ENCODE measurements around the gene TTC28.

Gene TTC28

GRCh38 chr22:28438183-28438768 lies 241.4 kb downstream of the TTC28 start:
- peak; percentile 76 for DNase-seq

GRCh38 chr22:28435982-28436381 lies 243.7 kb downstream of the TTC28 start:
- no peak for DNase-seq

- no peak for DNase-seq
Measured at GRCh38 chr22:28435140-28435768, 244.4 kb downstream of the TTC28 start.

GRCh38 chr22:28430466-28431025 lies 249.1 kb downstream of the TTC28 start:
- DNase-seq = no peak

- no peak for DNase-seq
Measured at GRCh38 chr22:28429711-28430110, 249.9 kb downstream of the TTC28 start.

- DNase-seq = no peak
Measured at GRCh38 chr22:28428271-28428670, 251.4 kb downstream of the TTC28 start.

- no peak for DNase-seq
Measured at GRCh38 chr22:28426346-28427132, 253.1 kb downstream of the TTC28 start.

GRCh38 chr22:28425211-28425610 lies 254.4 kb downstream of the TTC28 start:
- DNase-seq = no peak

- peak; percentile 61 for DNase-seq
Measured at GRCh38 chr22:28424427-28425080, 255.1 kb downstream of the TTC28 start.

GRCh38 chr22:28419919-28420318 lies 259.7 kb downstream of the TTC28 start:
- peak; percentile 49 for DNase-seq

- no peak for DNase-seq
Measured at GRCh38 chr22:28418008-28418407, 261.6 kb downstream of the TTC28 start.

GRCh38 chr22:28417431-28417830 lies 262.2 kb downstream of the TTC28 start:
- DNase-seq = no peak

GRCh38 chr22:28414913-28415312 lies 264.7 kb downstream of the TTC28 start:
- DNase-seq = peak; percentile 12

GRCh38 chr22:28413612-28414399 lies 265.8 kb downstream of the TTC28 start:
- no peak for DNase-seq

GRCh38 chr22:28412109-28412508 lies 267.5 kb downstream of the TTC28 start:
- DNase-seq = no peak

- DNase-seq = no peak
Measured at GRCh38 chr22:28411125-28411524, 268.5 kb downstream of the TTC28 start.

GRCh38 chr22:28410050-28410816 lies 269.4 kb downstream of the TTC28 start:
- DNase-seq = no peak

GRCh38 chr22:28408709-28409108 lies 270.9 kb downstream of the TTC28 start:
- DNase-seq = peak; percentile 96

GRCh38 chr22:28407645-28408044 lies 272.0 kb downstream of the TTC28 start:
- DNase-seq = no peak

- DNase-seq = peak; percentile 81
Measured at GRCh38 chr22:28406246-28406645, 273.4 kb downstream of the TTC28 start.

- no peak for DNase-seq
Measured at GRCh38 chr22:28405588-28405987, 274.1 kb downstream of the TTC28 start.

GRCh38 chr22:28402539-28402938 lies 277.1 kb downstream of the TTC28 start:
- DNase-seq = no peak

All from NCI-H2171 treated with DMSO at 0.1 percent for 48 hours (cell line).